Activated naive CD4-positive, alpha-beta T cell treated with anti-CD3 and anti-CD28 coated beads, Interleukin-2, amount 10 ng/mL, durations not matched to agents 7 days and 5 days (primary cell): ENCODE measurements around the gene STXBP5.

Experiments
- CTCF ChIA-PET: fragments of 350-600 bp; sonication (Branson Sonifier 250); formaldehyde crosslinking; loops from one replicate; lab custom pipeline; 2021; ENCODE audit warnings: antibody characterized with exemption; lab: Charles Lee
- DNase-seq: peaks from one replicate; pipeline ENCODE4 v3.0.0-alpha.2; 2020
- H3K27ac Mint-ChIP-seq: one replicate; pipeline ENCODE4 v1.8.0; 2021; ENCODE audit warnings: mild to moderate bottlenecking, moderate library complexity, mixed read lengths
- H3K27me3 Mint-ChIP-seq: one replicate; pipeline ENCODE4 v1.8.0; 2021; ENCODE audit warnings: mild to moderate bottlenecking, mixed read lengths
- H3K36me3 Mint-ChIP-seq: one replicate; pipeline ENCODE4 v1.8.0; 2021; ENCODE audit warnings: mixed read lengths
- H3K4me1 Mint-ChIP-seq: one replicate; pipeline ENCODE4 v1.8.0; 2021; ENCODE audit warnings: mixed read lengths
- H3K4me3 Mint-ChIP-seq: one replicate; pipeline ENCODE4 v1.8.0; 2021; ENCODE audit warnings: mild to moderate bottlenecking, moderate library complexity, mixed read lengths
- H3K9me3 Mint-ChIP-seq: one replicate; pipeline ENCODE4 v1.8.0; 2021; ENCODE audit warnings: mixed read lengths

Gene STXBP5

DNA sequence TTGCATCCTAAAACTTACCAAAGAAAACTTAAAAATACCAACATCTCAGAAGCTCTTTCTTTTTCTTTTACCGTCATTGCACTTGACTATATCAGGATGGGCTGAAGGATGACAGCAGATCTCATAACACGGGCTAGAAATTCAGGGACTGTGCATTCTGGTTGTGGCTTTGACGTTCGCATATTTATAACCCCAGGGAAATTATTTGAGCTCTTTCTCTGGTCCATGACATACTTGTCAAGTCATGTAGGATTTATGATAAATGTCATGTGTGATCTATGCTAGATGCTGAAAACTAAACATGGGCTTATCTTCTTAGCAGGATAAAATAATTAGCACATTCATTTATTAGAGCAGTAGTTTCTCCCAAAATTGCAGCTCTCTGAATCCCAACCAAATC lies 229.9 kb downstream of the STXBP5 start:
- CTCF ChIA-PET = no interaction called here
- Mint-ChIP-seq H3K9me3 (no peaks in the 10 kb centered on the region), H3K36me3 (no peaks in the 10 kb centered on the region), H3K4me1 (no peaks in the 10 kb centered on the region), H3K4me3 (no peak overlapping the region), H3K27me3 (no peaks in the 10 kb centered on the region), H3K27ac (no peak overlapping the region)
- DNase-seq = no peak

DNA sequence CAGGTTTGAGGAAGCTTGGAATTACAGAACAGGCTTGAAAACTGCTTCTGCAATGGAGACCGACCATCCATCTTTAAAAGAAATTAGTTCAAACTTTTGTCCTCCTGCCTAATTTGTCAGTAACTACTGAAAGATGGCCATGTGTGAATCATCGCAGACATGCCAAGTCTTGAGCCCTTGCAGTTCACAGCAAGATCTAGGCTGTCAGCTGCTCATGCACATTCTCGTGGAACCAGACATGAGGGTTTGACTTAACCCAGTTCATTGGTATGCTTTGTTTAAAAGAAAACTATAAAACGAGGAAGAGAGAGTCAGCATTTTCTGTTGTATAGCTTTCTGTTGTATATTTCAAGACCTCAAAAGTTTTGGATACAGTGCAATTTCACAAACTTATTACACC lies 230.3 kb downstream of the STXBP5 start:
- Mint-ChIP-seq H3K4me3 (no peak overlapping the region), H3K9me3 (no peaks in the 10 kb centered on the region), H3K4me1 (no peaks in the 10 kb centered on the region), H3K27ac (no peak overlapping the region), H3K27me3 (no peaks in the 10 kb centered on the region), H3K36me3 (no peaks in the 10 kb centered on the region)
- DNase-seq = no peak
- CTCF ChIA-PET = no interaction called here

DNA sequence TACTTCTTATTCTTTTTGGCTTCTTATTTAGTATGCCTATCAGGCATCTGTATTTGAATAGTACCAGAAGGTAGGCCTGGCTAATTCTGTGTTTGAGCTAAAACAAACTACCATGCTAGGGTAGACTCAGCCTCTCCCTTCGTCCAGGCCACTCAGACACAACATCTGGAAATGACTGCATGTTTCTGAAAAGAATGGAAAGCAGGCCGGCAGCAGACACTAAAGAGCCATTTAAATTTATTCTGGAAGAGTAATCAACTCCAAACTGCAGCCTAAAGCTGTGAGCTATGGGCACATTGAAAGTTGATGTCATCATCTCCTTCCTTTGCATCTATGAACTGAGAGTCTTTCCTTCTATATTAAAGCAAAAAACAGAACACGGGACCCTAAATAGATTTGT lies 233.4 kb downstream of the STXBP5 start:
- H3K27me3 Mint-ChIP-seq = no peaks in the 10 kb centered on the region
- no peaks in the 10 kb centered on the region for H3K36me3 Mint-ChIP-seq
- H3K27ac Mint-ChIP-seq = no peak overlapping the region
- CTCF ChIA-PET = no interaction called here
- no peaks in the 10 kb centered on the region for H3K9me3 Mint-ChIP-seq
- H3K4me3 Mint-ChIP-seq = no peak overlapping the region
- H3K4me1 Mint-ChIP-seq = no peaks in the 10 kb centered on the region
- no peak for DNase-seq

DNA sequence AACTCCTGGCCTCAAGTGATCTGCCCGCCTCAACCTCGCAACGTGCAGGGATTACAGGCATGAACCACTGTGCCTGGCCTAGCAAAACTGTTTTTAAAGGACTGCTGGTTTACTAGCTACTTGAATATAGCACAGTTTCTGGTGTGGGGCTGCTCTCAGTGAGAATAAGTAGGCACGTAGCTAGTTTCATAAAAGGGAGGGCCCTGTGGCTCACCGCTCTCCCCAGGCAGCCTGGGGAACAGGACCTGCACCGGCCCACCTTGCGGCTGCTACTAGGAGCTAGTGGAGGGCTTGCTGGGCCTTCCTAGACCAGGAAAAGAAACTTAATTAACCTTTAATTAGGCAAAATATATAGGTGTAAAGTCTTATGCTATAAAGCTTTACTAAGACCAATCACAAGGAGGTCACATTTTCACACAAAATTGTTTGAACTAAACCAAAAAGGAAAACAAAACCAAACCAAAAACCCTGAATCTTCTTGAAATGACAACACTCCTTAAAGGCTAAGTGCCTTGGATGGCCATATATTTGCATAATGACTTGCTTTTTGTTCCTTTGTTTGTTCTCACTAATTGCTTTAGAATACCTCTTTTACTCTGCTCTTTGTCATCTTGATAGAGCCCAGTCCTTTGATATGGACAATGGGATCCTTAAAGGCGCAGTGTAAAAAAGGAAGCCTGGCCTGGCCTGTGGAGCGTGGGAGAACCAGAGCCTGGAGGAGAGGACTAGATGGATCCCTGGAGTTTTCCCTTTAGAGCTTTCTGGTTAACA lies 234.7 kb downstream of the STXBP5 start:
- CTCF ChIA-PET = no interaction called here
- H3K27ac Mint-ChIP-seq = no peak overlapping the region
- no peaks in the 10 kb centered on the region for H3K27me3 Mint-ChIP-seq
- no peak overlapping the region for H3K4me3 Mint-ChIP-seq
- no peaks in the 10 kb centered on the region for H3K36me3 Mint-ChIP-seq
- DNase-seq = no peak
- no peaks in the 10 kb centered on the region for H3K9me3 Mint-ChIP-seq
- H3K4me1 Mint-ChIP-seq = no peaks in the 10 kb centered on the region
